ENCODE data around the gene ERP44.

DNA sequence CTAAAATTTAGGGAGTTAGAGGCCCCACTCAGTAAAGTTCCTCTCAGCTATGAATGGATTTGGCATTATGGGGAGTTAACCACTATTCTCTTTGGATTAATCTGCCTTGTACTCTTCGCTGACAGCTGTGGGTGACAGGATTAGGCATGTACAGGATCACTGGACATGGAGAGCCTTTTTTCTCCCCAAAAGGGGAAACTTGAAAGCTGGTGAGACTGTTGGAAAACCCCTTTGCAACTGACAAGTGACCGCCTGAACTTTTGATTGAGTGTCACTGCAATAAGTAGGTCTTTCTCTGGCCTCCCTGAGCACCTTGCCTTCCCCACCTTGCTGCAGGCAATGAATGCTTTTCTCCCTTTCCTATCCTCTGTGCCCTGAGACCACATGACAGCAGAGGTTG, 68.3 kb downstream of the ERP44 start:
- TF ChIP-seq POLR2A (IDR thresholded peaks at IDR 0.05; ENCODE audit: low read depth) (no peak), POLR2AphosphoS5 (IDR thresholded peaks at IDR 0.05) (no peak), EP300 (IDR thresholded peaks at IDR 0.05) (no peak)
- TF ChIP-seq, protein P1, sequence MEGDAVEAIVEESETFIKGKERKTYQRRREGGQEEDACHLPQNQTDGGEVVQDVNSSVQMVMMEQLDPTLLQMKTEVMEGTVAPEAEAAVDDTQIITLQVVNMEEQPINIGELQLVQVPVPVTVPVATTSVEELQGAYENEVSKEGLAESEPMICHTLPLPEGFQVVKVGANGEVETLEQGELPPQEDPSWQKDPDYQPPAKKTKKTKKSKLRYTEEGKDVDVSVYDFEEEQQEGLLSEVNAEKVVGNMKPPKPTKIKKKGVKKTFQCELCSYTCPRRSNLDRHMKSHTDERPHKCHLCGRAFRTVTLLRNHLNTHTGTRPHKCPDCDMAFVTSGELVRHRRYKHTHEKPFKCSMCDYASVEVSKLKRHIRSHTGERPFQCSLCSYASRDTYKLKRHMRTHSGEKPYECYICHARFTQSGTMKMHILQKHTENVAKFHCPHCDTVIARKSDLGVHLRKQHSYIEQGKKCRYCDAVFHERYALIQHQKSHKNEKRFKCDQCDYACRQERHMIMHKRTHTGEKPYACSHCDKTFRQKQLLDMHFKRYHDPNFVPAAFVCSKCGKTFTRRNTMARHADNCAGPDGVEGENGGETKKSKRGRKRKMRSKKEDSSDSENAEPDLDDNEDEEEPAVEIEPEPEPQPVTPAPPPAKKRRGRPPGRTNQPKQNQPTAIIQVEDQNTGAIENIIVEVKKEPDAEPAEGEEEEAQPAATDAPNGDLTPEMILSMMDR (IDR thresholded peaks at IDR 0.05), result no peak

Data from esophagus muscularis mucosa (tissue), 4 donors.